HEK293 (cell line): ENCODE results near the gene NECAB2.

ENCODE experiments used
- GLI4 ChIP-seq: fragments of 450-650 bp; formaldehyde crosslinking; IDR thresholded peaks from 2 replicates; pipeline ENCODE4 v1.5.1; 2016; ENCODE audit warnings: missing biosample characterization, missing genetic modification characterization
- ZBTB1 ChIP-seq: fragments of 450-650 bp; formaldehyde crosslinking; IDR thresholded peaks from 2 replicates; pipeline ENCODE4 v1.5.1; 2016; ENCODE audit warnings: missing biosample characterization, missing genetic modification characterization
- ZNF2 ChIP-seq: fragments of 450-650 bp; formaldehyde crosslinking; IDR thresholded peaks from 2 replicates; pipeline ENCODE4 v1.5.1; 2016; ENCODE audit warnings: missing biosample characterization, missing genetic modification characterization
- ZNF292 ChIP-seq: fragments of 450-650 bp; formaldehyde crosslinking; IDR thresholded peaks from 2 replicates; pipeline ENCODE4 v1.5.1; 2016; ENCODE audit warnings: low read depth, missing biosample characterization, missing genetic modification characterization, borderline replicate concordance
- ZNF626 ChIP-seq: fragments of 450-650 bp; sonication (Bioruptor Pico); formaldehyde crosslinking; IDR thresholded peaks from 2 replicates; pipeline ENCODE4 v1.5.1; 2018; ENCODE audit warnings: missing biosample characterization, missing genetic modification characterization, inconsistent platforms
- TF ChIP-seq, protein P1 (sequence below): fragments of 450-650 bp; formaldehyde crosslinking; IDR thresholded peaks from 2 replicates; pipeline ENCODE4 v1.5.1; 2016; ENCODE audit warnings: missing biosample characterization, missing genetic modification characterization
- TF ChIP-seq, protein P2 (sequence below): sonication (generic); formaldehyde crosslinking; IDR thresholded peaks from 2 replicates; pipeline ENCODE4 v1.8.1; 2022; ENCODE audit warnings: mild to moderate bottlenecking, moderate library complexity, missing genetic modification reagents

DNA sequence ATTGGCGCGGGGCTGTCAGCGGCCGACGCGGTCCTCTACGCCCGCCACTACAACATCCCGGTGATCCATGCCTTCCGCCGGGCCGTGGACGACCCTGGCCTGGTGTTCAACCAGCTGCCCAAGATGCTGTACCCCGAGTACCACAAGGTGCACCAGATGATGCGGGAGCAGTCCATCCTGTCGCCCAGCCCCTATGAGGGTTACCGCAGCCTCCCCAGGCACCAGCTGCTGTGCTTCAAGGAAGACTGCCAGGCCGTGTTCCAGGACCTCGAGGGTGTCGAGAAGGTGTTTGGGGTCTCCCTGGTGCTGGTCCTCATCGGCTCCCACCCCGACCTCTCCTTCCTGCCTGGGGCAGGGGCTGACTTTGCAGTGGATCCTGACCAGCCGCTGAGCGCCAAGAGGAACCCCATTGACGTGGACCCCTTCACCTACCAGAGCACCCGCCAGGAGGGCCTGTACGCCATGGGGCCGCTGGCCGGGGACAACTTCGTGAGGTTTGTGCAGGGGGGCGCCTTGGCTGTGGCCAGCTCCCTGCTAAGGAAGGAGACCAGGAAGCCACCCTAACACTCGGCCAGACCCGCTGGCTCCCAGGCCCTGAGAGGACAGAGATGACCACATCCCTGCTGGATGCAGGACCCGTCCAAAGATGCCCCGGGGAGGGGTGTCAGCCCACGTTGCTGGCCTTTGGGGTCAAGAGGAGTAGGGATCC is 2.4 kb upstream of the NECAB2 start:
- TF ChIP-seq ZNF292 (tag by site-specific recombination) (no peak), ZNF626 (no peak), ZNF2 (no peak), ZBTB1 (tag by site-specific recombination) (no peak), GLI4 (no peak)
- TF ChIP-seq, protein P1, sequence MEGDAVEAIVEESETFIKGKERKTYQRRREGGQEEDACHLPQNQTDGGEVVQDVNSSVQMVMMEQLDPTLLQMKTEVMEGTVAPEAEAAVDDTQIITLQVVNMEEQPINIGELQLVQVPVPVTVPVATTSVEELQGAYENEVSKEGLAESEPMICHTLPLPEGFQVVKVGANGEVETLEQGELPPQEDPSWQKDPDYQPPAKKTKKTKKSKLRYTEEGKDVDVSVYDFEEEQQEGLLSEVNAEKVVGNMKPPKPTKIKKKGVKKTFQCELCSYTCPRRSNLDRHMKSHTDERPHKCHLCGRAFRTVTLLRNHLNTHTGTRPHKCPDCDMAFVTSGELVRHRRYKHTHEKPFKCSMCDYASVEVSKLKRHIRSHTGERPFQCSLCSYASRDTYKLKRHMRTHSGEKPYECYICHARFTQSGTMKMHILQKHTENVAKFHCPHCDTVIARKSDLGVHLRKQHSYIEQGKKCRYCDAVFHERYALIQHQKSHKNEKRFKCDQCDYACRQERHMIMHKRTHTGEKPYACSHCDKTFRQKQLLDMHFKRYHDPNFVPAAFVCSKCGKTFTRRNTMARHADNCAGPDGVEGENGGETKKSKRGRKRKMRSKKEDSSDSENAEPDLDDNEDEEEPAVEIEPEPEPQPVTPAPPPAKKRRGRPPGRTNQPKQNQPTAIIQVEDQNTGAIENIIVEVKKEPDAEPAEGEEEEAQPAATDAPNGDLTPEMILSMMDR, result no peak
- TF ChIP-seq, protein P2, sequence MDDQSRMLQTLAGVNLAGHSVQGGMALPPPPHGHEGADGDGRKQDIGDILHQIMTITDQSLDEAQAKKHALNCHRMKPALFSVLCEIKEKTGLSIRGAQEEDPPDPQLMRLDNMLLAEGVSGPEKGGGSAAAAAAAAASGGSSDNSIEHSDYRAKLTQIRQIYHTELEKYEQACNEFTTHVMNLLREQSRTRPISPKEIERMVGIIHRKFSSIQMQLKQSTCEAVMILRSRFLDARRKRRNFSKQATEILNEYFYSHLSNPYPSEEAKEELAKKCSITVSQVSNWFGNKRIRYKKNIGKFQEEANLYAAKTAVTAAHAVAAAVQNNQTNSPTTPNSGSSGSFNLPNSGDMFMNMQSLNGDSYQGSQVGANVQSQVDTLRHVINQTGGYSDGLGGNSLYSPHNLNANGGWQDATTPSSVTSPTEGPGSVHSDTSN (CRISPR knock-in tag), result no peak
